ENCODE measurements around the gene EPAS1.

GRCh38 chr2:46315103-46315890 is 18.1 kb downstream of the EPAS1 start:
- TF ChIP-seq, protein P1, sequence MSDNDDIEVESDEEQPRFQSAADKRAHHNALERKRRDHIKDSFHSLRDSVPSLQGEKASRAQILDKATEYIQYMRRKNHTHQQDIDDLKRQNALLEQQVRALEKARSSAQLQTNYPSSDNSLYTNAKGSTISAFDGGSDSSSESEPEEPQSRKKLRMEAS (IDR thresholded peaks at IDR 0.05) = peak; percentile 53
- no peak for TF ChIP-seq CTCF (IDR thresholded peaks at IDR 0.05 in 2 of 3, conservative IDR thresholded peaks at IDR 0.05 in 1 of 3; ENCODE audit: borderline replicate concordance in 1 of 3, insufficient read depth in 1 of 3, low read depth in 2 of 3, low read length in 2 of 3)
- TF ChIP-seq POLR2A (IDR thresholded peaks at IDR 0.05; ENCODE audit: borderline replicate concordance, extremely low read depth, insufficient read depth, insufficient read length) = no peak
- no peak for TF ChIP-seq EZH2phosphoT487 (IDR thresholded peaks at IDR 0.05; ENCODE audit: borderline replicate concordance)

Data from HCT116 (cell line).